Kidney (tissue), 14 donors: ENCODE data around the gene PLEKHA3. TPM values are rescaled to one million over a fixed set of nuclear protein-coding genes. Genes with fewer than 3 reads are reported as not detected.

Source experiments
- DNase-seq, 5 donors: peaks; one replicate each; pipeline ENCODE4 v3.0.0-alpha.2; 2013 to 2020
- FAIRE-seq: peaks from 2 replicates; lab custom pipeline; 2012; peaks lifted over from hg19 to GRCh38; lab: Jason Lieb, UNC
- H3K27ac ChIP-seq, 2 donors: one replicate each; pipeline ENCODE4 v1.7.0; 2013; ENCODE audit warnings: low read depth in 2 of 2, low read length in 2 of 2, inconsistent platforms in 1 of 2
- H3K27me3 ChIP-seq: one replicate; pipeline ENCODE4 v1.7.1; 2013; ENCODE audit warnings: low read length, inconsistent platforms; ENCODE audit not compliant: control insufficient read depth, insufficient read depth
- H3K36me3 ChIP-seq, 3 donors: one replicate each; pipeline versions ENCODE4 v1.7.0 to v1.7.1; 2013; ENCODE audit warnings: low read length in 3 of 3, control low read depth in 1 of 3, inconsistent platforms in 1 of 3; ENCODE audit not compliant: insufficient read depth in 3 of 3, control insufficient read depth in 2 of 3
- H3K4me1 ChIP-seq, 3 donors: one replicate each; pipeline versions ENCODE4 v1.7.0 to v1.7.1; 2013; ENCODE audit warnings: low read length in 3 of 3, inconsistent platforms in 1 of 3, low read depth in 1 of 3; ENCODE audit not compliant: control insufficient read depth in 2 of 3, insufficient read depth in 2 of 3
- H3K4me3 ChIP-seq, 3 donors: one replicate each; pipeline versions ENCODE4 v1.7.0 to v1.8.1; 2013; ENCODE audit warnings: low read length in 3 of 3, control low read depth in 1 of 3, inconsistent platforms in 1 of 3
- H3K9ac ChIP-seq, 3 donors: one replicate each; pipeline versions ENCODE4 v1.7.0 to v1.7.1; 2013; ENCODE audit warnings: low read length in 3 of 3, control low read depth in 1 of 3, inconsistent platforms in 1 of 3
- H3K9me3 ChIP-seq, 3 donors: one replicate each; pipeline versions ENCODE4 v1.7.0 to v1.7.1; 2013; ENCODE audit warnings: low read length in 3 of 3, control low read depth in 1 of 3, inconsistent platforms in 1 of 3; ENCODE audit not compliant: control insufficient read depth in 2 of 3, insufficient read depth in 1 of 3
- intact Hi-C: fragments of 100-400 bp; cut with DNase I; formaldehyde crosslinking; loops from one replicate; pipeline ENCODE4 v1.11.1; 2022
- polyA plus RNA-seq: library from polyadenylated mRNA; stranded (reverse); fragments of 350-450 nt; fragmentation: Illumina TruSeq; extraction: RNeasy Lipid Tissue Mini Kit (QIAGEN cat#74804); gene quantifications from one replicate; pipeline ENCODE4 v1.2.3, GENCODE V29; 2014; ENCODE audit warnings: low read depth, low replicate concordance; ENCODE audit not compliant: insufficient read depth
- total RNA-seq: library from RNA; stranded (reverse); fragmentation: NEBNext Ultra II Directional; extraction: Animal tissue kit (Norgen Biotek cat#: 25700); gene quantifications from one replicate; pipeline ENCODE4 v1.2.1, GENCODE V29; 2021
- TF ChIP-seq, protein P1 (sequence below): IDR thresholded peaks from 3 replicates; pipeline ENCODE4 v1.5.1; 2012; ENCODE audit warnings: mild to moderate bottlenecking, moderate library complexity, borderline replicate concordance; ENCODE audit not compliant: insufficient read depth; ENCODE audit errors: extremely low read depth
- donor health status: control.
- donor health status: control.
- donor health status: control.
- donor health status: control.
- donor health status: control.
- donor health status: DM: yes; HTN: yes; CAD: no.
- donor health status: Normal renal cell carcinoma (clear cell type).

The PLEKHA3 gene
- total and polyA plus RNA-seq, 2 donors from 2014 or later, result 9.4 to 34.2 TPM

DNA sequence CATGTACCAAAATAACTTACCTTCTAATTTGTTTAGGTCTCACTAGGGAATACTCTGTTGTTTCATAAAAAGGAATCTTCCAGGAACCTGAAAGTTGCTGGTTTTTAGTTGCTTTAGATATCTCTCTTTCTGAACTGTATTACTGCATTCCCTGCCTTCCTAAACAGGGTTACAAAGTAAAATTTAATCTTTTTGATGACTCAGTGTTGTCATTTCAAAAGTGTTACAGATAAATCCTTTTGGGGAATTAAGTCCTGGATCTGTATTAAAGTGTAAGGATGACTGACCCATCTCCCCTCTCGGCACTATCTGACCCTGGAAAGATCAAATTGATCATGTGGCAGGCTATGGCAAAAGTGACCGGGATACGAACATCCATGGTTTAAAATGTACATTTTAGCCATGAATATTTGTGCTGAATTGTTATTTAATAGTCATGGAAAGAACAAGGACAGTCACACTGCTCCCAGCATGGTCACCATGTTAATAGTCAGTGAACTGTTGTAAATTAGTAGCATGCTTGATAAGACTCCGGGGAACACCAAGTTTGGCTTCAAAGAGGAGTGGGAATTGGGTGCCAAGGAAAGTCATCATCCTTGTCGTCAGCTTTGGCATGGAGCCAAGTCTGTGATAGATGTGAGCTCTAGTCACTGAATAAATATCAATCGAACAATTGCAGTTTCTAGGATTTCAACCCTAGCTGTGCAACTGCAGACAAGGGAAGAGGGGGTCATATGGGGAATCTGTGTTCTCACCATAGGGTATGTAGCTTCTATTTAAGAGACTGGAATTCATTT is 4.2 kb downstream of the PLEKHA3 start:
- DNase-seq (peak in 1 of 5 donors; percentile 29), FAIRE-seq (no peak)
- no peak overlapping the region for H3K9ac ChIP-seq
- peaks cover 0 to 19% (median 9%) of the 10 kb centered on the region in 3 donors for H3K4me1 ChIP-seq
- no peaks in the 10 kb centered on the region for H3K27me3 ChIP-seq
- H3K4me3 ChIP-seq, result no peak overlapping the region
- intact Hi-C loops, result no loop called here
- TF ChIP-seq, protein P1, sequence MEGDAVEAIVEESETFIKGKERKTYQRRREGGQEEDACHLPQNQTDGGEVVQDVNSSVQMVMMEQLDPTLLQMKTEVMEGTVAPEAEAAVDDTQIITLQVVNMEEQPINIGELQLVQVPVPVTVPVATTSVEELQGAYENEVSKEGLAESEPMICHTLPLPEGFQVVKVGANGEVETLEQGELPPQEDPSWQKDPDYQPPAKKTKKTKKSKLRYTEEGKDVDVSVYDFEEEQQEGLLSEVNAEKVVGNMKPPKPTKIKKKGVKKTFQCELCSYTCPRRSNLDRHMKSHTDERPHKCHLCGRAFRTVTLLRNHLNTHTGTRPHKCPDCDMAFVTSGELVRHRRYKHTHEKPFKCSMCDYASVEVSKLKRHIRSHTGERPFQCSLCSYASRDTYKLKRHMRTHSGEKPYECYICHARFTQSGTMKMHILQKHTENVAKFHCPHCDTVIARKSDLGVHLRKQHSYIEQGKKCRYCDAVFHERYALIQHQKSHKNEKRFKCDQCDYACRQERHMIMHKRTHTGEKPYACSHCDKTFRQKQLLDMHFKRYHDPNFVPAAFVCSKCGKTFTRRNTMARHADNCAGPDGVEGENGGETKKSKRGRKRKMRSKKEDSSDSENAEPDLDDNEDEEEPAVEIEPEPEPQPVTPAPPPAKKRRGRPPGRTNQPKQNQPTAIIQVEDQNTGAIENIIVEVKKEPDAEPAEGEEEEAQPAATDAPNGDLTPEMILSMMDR, result no peak
- no peak overlapping the region for H3K27ac ChIP-seq
- peaks cover 0 to 4% (median 0%) of the 10 kb centered on the region in 3 donors for H3K36me3 ChIP-seq
- no peaks in the 10 kb centered on the region for H3K9me3 ChIP-seq

DNA sequence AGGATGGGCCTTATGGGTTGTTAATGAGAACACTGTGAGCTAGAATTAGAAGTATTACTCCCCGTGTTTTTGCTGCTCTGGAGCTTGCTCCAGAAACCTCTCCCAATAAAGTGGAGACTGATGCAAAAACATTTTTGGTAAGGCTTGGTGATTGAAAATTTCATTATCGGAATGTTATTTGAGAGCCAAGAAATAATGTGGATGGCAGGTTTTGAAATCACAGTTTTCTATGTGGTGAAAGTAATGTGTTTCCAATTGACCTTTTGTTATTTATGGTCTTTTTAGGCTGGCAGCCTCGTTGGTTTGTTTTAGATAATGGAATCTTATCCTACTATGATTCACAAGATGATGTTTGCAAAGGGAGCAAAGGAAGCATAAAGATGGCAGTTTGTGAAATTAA is 5.1 kb downstream of the PLEKHA3 start:
- Histone ChIP-seq H3K36me3 (peaks cover 0 to 7% (median 4%) of the 10 kb centered on the region in 3 donors), H3K9me3 (no peaks in the 10 kb centered on the region), H3K27me3 (no peaks in the 10 kb centered on the region), H3K27ac (no peak overlapping the region), H3K9ac (no peak overlapping the region), H3K4me1 (peaks cover 0 to 14% (median 9%) of the 10 kb centered on the region in 3 donors), H3K4me3 (no peak overlapping the region)
- FAIRE-seq (no peak), DNase-seq (no peak)
- intact Hi-C loops, result no loop called here
- TF ChIP-seq, protein P1, result no peak

DNA sequence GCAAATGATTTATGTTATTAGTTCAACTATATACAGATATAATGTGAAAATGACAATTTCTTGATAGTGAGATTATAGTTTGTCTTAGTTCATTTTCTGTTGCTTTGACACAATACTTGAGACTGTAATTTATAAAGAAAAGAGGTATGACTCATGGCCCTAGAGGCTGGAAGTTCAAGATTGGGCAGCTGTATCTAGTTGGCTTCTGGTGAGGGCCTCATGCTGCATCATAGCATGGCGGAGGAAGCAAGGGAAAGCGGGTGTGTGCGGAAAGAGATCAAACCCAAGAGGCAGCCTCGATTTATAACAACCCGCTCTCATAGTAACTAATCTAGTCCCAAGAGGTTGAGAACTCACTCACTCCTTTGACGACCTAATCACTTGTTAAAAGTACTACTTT is 11.4 kb downstream of the PLEKHA3 start:
- no peaks in the 10 kb centered on the region for H3K9me3 ChIP-seq
- intact Hi-C loops, result no loop called here
- H3K9ac ChIP-seq, result no peak overlapping the region
- H3K27ac ChIP-seq, result no peak overlapping the region
- FAIRE-seq (no peak), DNase-seq (no peak)
- H3K4me1 ChIP-seq, result no peaks in the 10 kb centered on the region
- TF ChIP-seq, protein P1, result no peak
- H3K4me3 ChIP-seq, result no peak overlapping the region
- no peaks in the 10 kb centered on the region for H3K27me3 ChIP-seq
- H3K36me3 ChIP-seq, result peaks cover 8 to 38% (median 26%) of the 10 kb centered on the region in 3 donors
